ENCODE data around the gene MORN1.
A peak's percentile ranks its signal among the peaks of the same experiment; 100 is the strongest.

MORN1 gene

GRCh38 chr1:2418791-2419320 lies 27.5 kb upstream of the MORN1 start:
- DNase-seq = no peak

DNA sequence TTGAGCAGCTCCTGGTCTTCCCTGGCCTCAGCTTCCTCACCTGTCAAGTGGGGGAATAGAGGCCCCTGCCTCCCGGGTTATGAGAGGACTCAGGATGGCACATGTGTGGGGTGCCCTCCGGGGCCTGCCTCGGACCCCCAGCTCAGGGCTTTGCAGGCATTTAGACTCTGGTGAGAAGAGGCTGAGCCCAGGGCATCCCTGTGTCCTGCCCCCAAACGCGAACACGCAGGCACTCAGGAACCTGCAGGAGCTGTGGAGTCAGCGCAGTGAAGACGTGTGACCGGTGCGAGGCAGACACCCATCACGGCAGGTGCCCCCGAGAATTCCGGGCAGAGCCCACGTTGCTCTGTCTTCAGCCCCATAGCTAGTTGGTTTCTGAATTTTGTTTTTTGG lies 26.5 kb upstream of the MORN1 start:
- DNase-seq = no peak

- no peak for DNase-seq
These were observed 25.9 kb upstream of the MORN1 start for GRCh38 chr1:2417083-2417832.

GRCh38 chr1:2416403-2416802 lies 25.0 kb upstream of the MORN1 start:
- DNase-seq = no peak

GRCh38 chr1:2415801-2416208 lies 24.5 kb upstream of the MORN1 start:
- no peak for DNase-seq

- DNase-seq = no peak
These were observed 24.0 kb upstream of the MORN1 start for GRCh38 chr1:2415337-2415736.

DNA sequence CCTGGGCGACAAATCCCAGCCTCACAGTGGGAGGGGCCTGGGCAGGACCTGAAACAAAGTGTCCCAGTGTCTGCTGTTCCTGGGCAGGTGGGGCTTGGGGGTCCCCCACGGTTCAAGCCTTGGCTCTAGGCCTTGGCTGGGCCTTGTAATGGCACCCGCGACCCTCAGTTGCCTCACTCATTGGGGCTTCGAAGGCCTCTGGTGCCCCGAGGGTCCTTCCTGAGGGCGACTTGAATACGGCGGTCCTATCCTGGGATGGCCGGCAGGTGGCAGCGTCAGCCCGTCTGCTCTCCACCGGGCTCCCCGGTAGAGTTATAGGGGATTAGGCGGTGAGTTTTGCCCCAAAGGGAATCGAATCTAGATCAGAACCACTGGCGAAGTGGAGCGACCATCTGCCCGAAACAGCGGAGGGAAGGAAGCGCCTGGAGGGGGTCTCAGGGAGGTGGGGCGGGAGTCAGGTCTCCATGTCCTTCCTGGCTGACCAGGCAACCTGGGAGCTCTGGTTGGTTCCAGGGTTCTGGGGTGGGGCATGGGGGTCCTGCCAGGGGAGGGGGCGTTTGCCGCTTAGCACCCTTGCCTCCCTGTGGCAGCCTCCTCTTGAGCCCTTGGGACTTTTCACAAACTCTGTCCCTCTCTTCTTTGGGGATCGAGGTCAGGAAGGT lies 23.1 kb upstream of the MORN1 start:
- peak; percentile 74 for DNase-seq

- DNase-seq = peak; percentile 37
These were observed 22.3 kb upstream of the MORN1 start for GRCh38 chr1:2413495-2414296.

DNA sequence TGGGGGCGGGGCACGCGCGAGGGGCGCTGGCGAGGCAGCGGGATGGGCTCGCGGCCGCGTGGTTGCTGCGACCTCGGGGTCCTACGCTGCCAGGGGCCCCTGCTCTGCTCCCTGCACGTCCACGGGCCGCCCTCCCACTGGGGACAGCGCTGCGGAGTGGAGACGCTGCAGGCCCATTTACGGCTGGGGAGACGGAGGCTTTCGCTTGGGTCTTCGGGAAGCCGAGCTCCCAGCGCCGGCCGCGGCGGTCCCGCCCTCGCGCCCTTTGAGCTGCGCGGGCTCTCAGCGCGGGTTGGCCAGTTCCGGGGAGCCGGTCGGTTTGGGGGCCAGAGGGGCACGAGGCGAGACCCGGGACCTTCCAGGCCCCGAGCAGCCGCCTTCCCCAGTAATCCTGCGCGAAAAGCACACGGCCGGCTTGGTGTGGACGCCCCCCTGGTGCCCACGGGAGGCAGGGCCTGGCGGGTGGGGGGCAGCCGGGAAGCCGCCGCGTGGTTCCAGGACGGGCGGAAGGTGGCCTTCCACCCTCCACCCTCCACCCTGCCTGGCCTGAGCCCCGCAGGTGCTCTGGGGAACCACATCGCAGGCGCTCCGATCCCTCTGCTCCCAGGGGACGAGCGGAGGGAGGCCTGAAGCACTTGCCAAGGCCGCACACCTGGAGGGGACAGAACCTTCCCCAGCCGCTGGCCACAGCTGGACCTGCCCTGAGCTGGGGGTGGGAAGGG lies 21.6 kb upstream of the MORN1 start:
- DNase-seq = peak; percentile 68

- DNase-seq = peak; percentile 94
These were observed 21.0 kb upstream of the MORN1 start, which contains the start of gene PEX10 for GRCh38 chr1:2412395-2412772. Gene PEX10, minus strand, starts transcription at chr1:2412564. Its CDS starts 62 bp downstream, at chr1:2412502.

DNA sequence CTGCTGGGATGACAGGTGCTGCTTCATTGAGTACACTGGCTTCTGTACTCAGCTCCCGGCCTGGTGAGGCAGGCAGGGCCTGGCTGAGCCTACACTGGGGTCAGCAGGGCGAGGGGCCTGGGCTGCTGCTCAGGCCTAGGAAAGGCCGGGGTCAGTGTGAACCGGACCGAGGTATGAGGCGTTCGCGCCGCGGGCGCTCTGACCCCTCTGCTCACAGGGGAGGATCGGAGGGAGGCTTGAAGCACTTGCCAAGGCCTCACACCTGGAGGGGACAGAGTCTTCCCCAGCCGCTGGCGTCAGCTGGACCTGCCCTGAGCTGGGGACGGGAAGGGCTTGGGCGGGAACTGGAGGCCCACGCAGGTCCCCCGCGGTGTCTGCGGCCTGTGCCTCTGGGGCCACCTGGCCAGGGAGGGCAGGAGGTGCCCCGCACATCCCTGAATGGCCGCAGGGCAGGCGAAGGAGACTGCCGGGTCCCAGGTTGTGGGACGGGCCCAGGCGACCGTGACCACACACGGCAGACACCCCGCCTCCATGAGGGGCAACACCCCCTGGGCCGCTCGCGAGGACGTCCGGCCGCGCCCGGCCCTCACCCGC lies 20.5 kb upstream of the MORN1 start:
- DNase-seq = no peak

DNA sequence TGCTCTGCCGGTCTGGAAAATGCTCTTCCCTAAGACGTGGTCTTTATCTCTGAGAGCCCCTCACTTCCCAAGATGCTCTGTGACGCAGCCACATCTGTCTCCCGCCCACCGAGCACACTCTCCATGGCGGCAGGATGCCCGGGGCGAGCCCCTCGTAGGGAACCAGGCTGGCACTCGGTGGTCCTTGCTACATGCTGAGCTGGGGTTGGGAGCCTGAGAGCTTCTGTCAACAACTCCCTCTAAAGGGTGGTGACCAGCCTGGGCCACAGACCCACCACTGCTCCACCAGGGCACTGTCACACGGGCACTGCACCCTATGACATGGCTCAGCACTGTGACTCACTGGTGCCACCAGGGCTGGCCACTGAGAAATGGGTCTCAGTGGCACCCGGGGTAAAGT lies 18.4 kb upstream of the MORN1 start:
- DNase-seq = no peak

DNA sequence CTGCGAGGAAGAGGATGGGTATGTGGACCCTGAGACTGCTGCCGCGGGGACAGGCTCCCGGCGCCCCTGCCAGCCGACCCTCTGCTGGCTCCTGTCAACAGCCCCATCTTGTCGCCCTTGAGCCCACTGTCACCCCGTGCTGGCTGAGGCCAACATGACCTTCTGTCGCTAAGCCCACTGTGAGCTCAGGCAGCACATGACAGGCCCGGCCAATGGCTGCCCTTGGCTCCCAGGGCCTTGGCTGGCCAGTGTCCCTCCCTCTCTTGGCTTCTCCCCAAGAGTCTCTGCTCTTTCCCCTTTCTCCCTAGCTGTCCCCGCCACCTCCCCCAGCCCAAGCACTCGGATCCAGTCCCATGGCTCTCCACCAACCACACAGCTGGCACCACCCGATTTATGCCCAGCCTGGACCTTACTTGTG lies 17.5 kb upstream of the MORN1 start:
- DNase-seq = no peak

DNA sequence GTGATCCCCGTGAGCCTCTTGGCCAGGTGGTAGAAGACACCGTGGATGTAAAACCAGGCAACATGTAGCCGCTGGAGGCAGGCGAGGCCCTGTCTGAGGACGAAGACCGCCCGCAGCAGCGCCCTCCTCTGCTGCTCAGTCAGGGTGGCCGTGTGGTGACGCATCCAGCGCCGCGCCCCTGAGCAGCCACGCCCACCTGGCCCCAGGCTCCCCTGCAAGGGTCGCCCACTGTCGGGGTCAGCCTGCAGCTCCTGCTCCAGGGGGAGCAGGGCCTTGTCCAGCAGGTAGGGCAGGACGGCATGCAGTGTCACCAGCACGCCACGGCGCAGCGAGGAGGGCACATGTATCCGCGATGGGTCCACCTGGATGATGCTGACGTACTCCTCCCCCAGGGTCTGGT lies 17.1 kb upstream of the MORN1 start:
- no peak for DNase-seq

DNA sequence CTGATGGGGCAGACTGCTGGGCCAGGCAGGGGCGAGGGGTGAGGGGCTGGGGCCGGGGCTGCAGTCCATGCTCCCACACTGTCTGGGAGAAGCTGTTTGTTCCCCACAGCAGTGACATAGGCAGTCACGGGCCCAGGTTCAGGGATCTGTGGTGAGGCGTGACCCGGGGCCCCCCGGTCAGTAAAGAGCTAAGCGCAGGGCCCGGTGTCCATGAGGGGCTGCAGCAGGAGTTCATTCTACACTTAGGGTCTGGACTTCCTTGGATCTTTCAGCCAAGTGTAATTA lies 16.6 kb upstream of the MORN1 start:
- no peak for DNase-seq

GRCh38 chr1:2407166-2407990 lies 16.0 kb upstream of the MORN1 start:
- DNase-seq = no peak

DNA sequence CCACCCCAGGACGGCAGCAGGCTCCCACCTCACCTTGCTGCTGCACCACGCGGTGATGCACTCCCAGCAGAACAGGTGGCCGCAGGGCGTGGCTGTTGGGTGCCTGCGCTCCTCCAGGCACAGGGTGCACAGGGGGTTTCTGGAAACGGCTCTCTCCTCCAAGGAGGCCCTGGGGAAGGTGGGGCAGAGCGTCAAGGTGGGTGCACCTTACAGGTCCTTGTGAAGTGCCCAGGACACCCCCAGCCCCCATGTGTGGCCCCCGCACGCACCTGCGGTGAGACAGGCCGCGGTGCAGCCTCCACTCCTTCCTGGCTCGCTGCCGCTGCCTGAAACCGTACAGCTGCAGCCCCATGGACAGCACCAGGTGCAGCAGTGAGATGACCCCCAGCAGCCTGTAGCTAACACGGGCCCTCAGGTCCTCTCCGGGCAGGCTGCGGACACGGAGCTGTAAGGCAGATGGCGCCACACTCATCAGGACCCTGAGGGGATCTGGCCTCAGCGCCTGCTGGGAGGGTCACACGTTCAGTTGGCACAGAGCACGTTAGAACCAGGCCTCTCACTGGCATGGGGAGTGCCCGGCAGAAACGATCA lies 15.2 kb upstream of the MORN1 start:
- no peak for DNase-seq

- DNase-seq = no peak
These were observed 14.4 kb upstream of the MORN1 start for GRCh38 chr1:2405588-2406295.

- no peak for DNase-seq
These were observed 13.6 kb upstream of the MORN1 start for GRCh38 chr1:2404890-2405511.

Measured in hematopoietic multipotent progenitor cell treated with erythropoietin and hydrocortisone succinate and interleukin-3 and kit ligand, for 8 days (in vitro differentiated cells).